GM10266 (cell line): ENCODE data around the gene MTUS2.

Experiments
- DNase-seq: peaks from one replicate; pipeline ENCODE4 v3.0.0; 2012; ENCODE audit errors: extremely low spot score
- CTCF ChIP-seq: IDR thresholded peaks from 2 replicates; pipeline ENCODE4 v1.5.1; 2012; ENCODE audit warnings: mild to moderate bottlenecking, low read depth; ENCODE audit not compliant: control insufficient read depth, insufficient read depth; ENCODE audit errors: missing control alignments

Gene MTUS2

GRCh38 chr13:29532821-29533220 is 712.7 kb downstream of the MTUS2 start:
- DNase-seq: no peak
- TF ChIP-seq CTCF: no peak

- no peak for TF ChIP-seq CTCF
Observed at GRCh38 chr13:29534083-29534482, 713.9 kb downstream of the MTUS2 start.

GRCh38 chr13:29535663-29536655 is 715.8 kb downstream of the MTUS2 start:
- DNase-seq: no peak
- no peak for TF ChIP-seq CTCF

More at GRCh38 chr13:29534083-29534482, 713.9 kb downstream of the MTUS2 start:
- DNase-seq: no peak

GRCh38 chr13:29536853-29537252 is 716.7 kb downstream of the MTUS2 start:
- no peak for DNase-seq
- no peak for TF ChIP-seq CTCF

- DNase-seq: no peak
- TF ChIP-seq CTCF: no peak
Observed at GRCh38 chr13:29537736-29538651, 717.9 kb downstream of the MTUS2 start.

- DNase-seq: no peak
- TF ChIP-seq CTCF: no peak
Observed at GRCh38 chr13:29538652-29539040, 718.5 kb downstream of the MTUS2 start.
